HCT116 (cell line): ENCODE data around the gene COMMD6. TPM values are rescaled to one million over a fixed set of nuclear protein-coding genes. Genes with fewer than 3 reads are reported as not detected.
A peak's percentile ranks its signal among the peaks of the same experiment; 100 is the strongest.

Source experiments
- ATAC-seq: fragments of 200-7000 bp; cut with Tn5 transposase; 2 replicates; pipeline ENCODE4 v1.9.1; 2020; ENCODE audit warnings: mild to moderate bottlenecking, moderate library complexity
- Bru-seq: library from RNA; stranded (reverse); fragments of 400-500 nt; gene quantifications from one replicate; lab custom pipeline; 2021; lab: Mats Ljungman, UMichigan
- BruChase-seq, 2 experiments: library from RNA; stranded (reverse); fragments of 400-500 nt; gene quantifications; one replicate each; lab custom pipeline; 2021; lab: Mats Ljungman, UMichigan
- BruUV-seq: library from RNA; stranded (reverse); fragments of 400-500 nt; replicated peaks from 2 replicates; lab custom pipeline; 2021; lab: Mats Ljungman, UMichigan
- CTCF ChIA-PET: fragments of 300-600 bp; sonication (Branson Sonifier 250); formaldehyde crosslinking; loops from one replicate; lab custom pipeline; 2021; ENCODE audit warnings: antibody characterized with exemption; lab: Charles Lee
- POLR2A ChIA-PET: fragments of 300-600, 350-600 bp; sonication (Branson Sonifier 250); formaldehyde crosslinking; loops from one replicate; lab custom pipeline; 2021; ENCODE audit warnings: antibody characterized with exemption; lab: Charles Lee
- RAD21 ChIA-PET, 2 experiments: fragments of 300-600 bp; sonication (Branson Sonifier 250); formaldehyde crosslinking; loops; one replicate each; lab custom pipeline; 2023; ENCODE audit warnings: low total read pairs in 2 of 2; ENCODE audit not compliant: uncharacterized antibody in 2 of 2, unreplicated experiment in 2 of 2, low non-redundant PET in 1 of 2; lab: Charles Lee
- DNase-seq: peaks from one replicate; pipeline ENCODE4 v3.0.0-alpha.2; 2010; ENCODE audit warnings: low read depth, low spot score
- H2AFZ ChIP-seq: fragments of 200-600 bp; shearing (Covaris generic), sonication (generic); 2 replicates; pipeline ENCODE4 v1.6.1; 2017; ENCODE audit warnings: low read depth, mixed run types, mixed read lengths, antibody characterized with exemption, low read length; ENCODE audit not compliant: poor library complexity, severe bottlenecking
- H3K27ac ChIP-seq: 2 replicates; pipeline ENCODE4 v1.5.1; 2012; ENCODE audit warnings: low read depth, low read length
- H3K27me3 ChIP-seq: fragments of 200-600 bp; sonication (generic); 2 replicates; pipeline ENCODE4 v1.6.1; 2016; ENCODE audit warnings: mixed run types, low read length, mixed read lengths; ENCODE audit not compliant: insufficient read depth
- H3K36me3 ChIP-seq, 2 experiments: fragments of 200-500 bp in 1 of 2; fragments of 200-600 bp in 1 of 2; sonication (Bioruptor generic) in 1 of 2; sonication (generic) in 1 of 2; 2 replicates each; pipeline versions ENCODE4 v1.5.1 to v1.6.1; 2014 to 2016; ENCODE audit warnings: low read length in 2 of 2, inconsistent platforms in 1 of 2, mixed read lengths in 1 of 2, mixed run types in 1 of 2; ENCODE audit not compliant: insufficient read depth in 2 of 2, control insufficient read depth in 1 of 2
- H3K4me1 ChIP-seq, 2 experiments: fragments of 200-600 bp in 1 of 2; sonication (generic) in 1 of 2; 2 replicates each; pipeline versions ENCODE4 v1.5.1 to v1.6.1; 2012 to 2017; ENCODE audit warnings: low read length in 2 of 2, inconsistent platforms in 1 of 2, mild to moderate bottlenecking in 1 of 2, mixed read lengths in 1 of 2, mixed run types in 1 of 2, moderate library complexity in 1 of 2; ENCODE audit not compliant: insufficient read depth in 2 of 2, control insufficient read depth in 1 of 2
- H3K4me2 ChIP-seq: fragments of 200-600 bp; sonication (generic); 2 replicates; pipeline ENCODE4 v1.6.1; 2017; ENCODE audit warnings: mixed run types, low read length, mixed read lengths
- H3K4me3 ChIP-seq, 2 experiments: fragments of 200-600 bp in 1 of 2; sonication (generic) in 1 of 2; replicated peaks in 1 of 2; 2 replicates each; pipeline ENCODE4 v1.5.1; 2011 to 2016; ENCODE audit warnings: low read length in 2 of 2, control low read depth in 1 of 2, low read depth in 1 of 2, mild to moderate bottlenecking in 1 of 2, mixed read lengths in 1 of 2, mixed run types in 1 of 2
- H3K79me2 ChIP-seq: fragments of 200-600 bp; sonication (generic); 2 replicates; pipeline ENCODE4 v1.6.1; 2017; ENCODE audit warnings: mild to moderate bottlenecking, mixed run types, low read length, moderate library complexity, mixed read lengths; ENCODE audit not compliant: insufficient read depth
- H3K9ac ChIP-seq: fragments of 200-600 bp; sonication (generic); 2 replicates; pipeline ENCODE4 v1.6.1; 2016; ENCODE audit warnings: low read length, mixed read lengths
- H3K9me2 ChIP-seq: fragments of 200-600 bp; sonication (generic), shearing (Covaris generic); 2 replicates; pipeline ENCODE4 v1.6.1; 2017; ENCODE audit warnings: mixed run types, mild to moderate bottlenecking, moderate library complexity; ENCODE audit not compliant: insufficient read depth
- H3K9me3 ChIP-seq, 2 experiments: fragments of 200-500 bp in 1 of 2; fragments of 200-600 bp in 1 of 2; sonication (Bioruptor generic) in 1 of 2; sonication (generic) in 1 of 2; 2 replicates each; pipeline ENCODE4 v1.6.1; 2014 to 2017; ENCODE audit warnings: low read length in 2 of 2, mixed read lengths in 2 of 2, inconsistent platforms in 1 of 2, low read depth in 1 of 2, mild to moderate bottlenecking in 1 of 2, mixed run types in 1 of 2, moderate library complexity in 1 of 2; ENCODE audit not compliant: control insufficient read depth in 1 of 2, insufficient read depth in 1 of 2
- H4K20me1 ChIP-seq: fragments of 200-600 bp; sonication (generic), shearing (Covaris generic); 2 replicates; pipeline ENCODE4 v1.6.1; 2017; ENCODE audit warnings: mixed run types, mild to moderate bottlenecking, moderate library complexity; ENCODE audit not compliant: insufficient read depth
- CBX3 ChIP-seq: IDR thresholded peaks from 2 replicates; pipeline ENCODE4 v1.6.1; 2012; ENCODE audit warnings: low read depth
- CEBPB ChIP-seq: IDR thresholded peaks from 2 replicates; pipeline ENCODE4 v1.6.1; 2012; ENCODE audit warnings: low read depth
- CTCF ChIP-seq, 3 experiments: fragments of 200-600 bp in 1 of 3; sonication (generic) in 1 of 3; IDR thresholded peaks in 2 of 3; conservative IDR thresholded peaks in 1 of 3; 2 replicates each; pipeline ENCODE4 v1.5.1; 2012 to 2017; ENCODE audit warnings: low read depth in 2 of 3, low read length in 2 of 3, antibody characterized with exemption in 1 of 3, borderline replicate concordance in 1 of 3, control low read depth in 1 of 3, mild to moderate bottlenecking in 1 of 3, mixed read lengths in 1 of 3, mixed run types in 1 of 3, moderate library complexity in 1 of 3; ENCODE audit not compliant: insufficient read depth in 1 of 3
- EGR1 ChIP-seq: IDR thresholded peaks from 2 replicates; pipeline ENCODE4 v1.6.1; 2012; ENCODE audit warnings: low read depth
- ELF1 ChIP-seq: IDR thresholded peaks from 2 replicates; pipeline ENCODE4 v1.6.1; 2012; ENCODE audit warnings: low read depth, borderline replicate concordance
- EZH2phosphoT487 ChIP-seq: fragments of 200-600 bp; IDR thresholded peaks from 2 replicates; pipeline ENCODE4 v1.6.1; 2018; ENCODE audit warnings: antibody characterized with exemption, borderline replicate concordance
- JUND ChIP-seq: IDR thresholded peaks from 2 replicates; pipeline ENCODE4 v1.6.1; 2012
- MAX ChIP-seq: IDR thresholded peaks from 2 replicates; pipeline ENCODE4 v1.6.1; 2012
- POLR2A ChIP-seq: IDR thresholded peaks from 2 replicates; pipeline ENCODE4 v1.7.0; 2011; ENCODE audit warnings: borderline replicate concordance; ENCODE audit not compliant: insufficient read depth, insufficient read length; ENCODE audit errors: extremely low read depth
- POLR2AphosphoS5 ChIP-seq: IDR thresholded peaks from 2 replicates; pipeline ENCODE4 v1.6.1; 2011; ENCODE audit warnings: mild to moderate bottlenecking, low read depth, low read length, moderate library complexity
- RAD21 ChIP-seq: IDR thresholded peaks from 2 replicates; pipeline ENCODE4 v1.6.1; 2012; ENCODE audit warnings: low read depth, mild to moderate bottlenecking
- SIN3A ChIP-seq: IDR thresholded peaks from 2 replicates; pipeline ENCODE4 v1.6.1; 2012; ENCODE audit warnings: low read depth
- SP1 ChIP-seq: IDR thresholded peaks from 2 replicates; pipeline ENCODE4 v1.6.1; 2012; ENCODE audit warnings: low read depth
- SRF ChIP-seq: IDR thresholded peaks from 2 replicates; pipeline ENCODE4 v1.6.1; 2012; ENCODE audit warnings: low read depth
- TCF7L2 ChIP-seq: IDR thresholded peaks from 2 replicates; pipeline ENCODE4 v1.7.0; 2011; ENCODE audit warnings: borderline replicate concordance, inconsistent platforms; ENCODE audit not compliant: insufficient read depth, insufficient read length; ENCODE audit errors: extremely low read depth
- ZBTB33 ChIP-seq: IDR thresholded peaks from 2 replicates; pipeline ENCODE4 v1.6.1; 2011; ENCODE audit warnings: mild to moderate bottlenecking, low read length, moderate library complexity; ENCODE audit not compliant: insufficient replicate concordance; ENCODE audit errors: extremely low read depth
- ZFX ChIP-seq: fragments of 450-650 bp; IDR thresholded peaks from 2 replicates; pipeline ENCODE4 v1.6.1; 2017
- ZNF274 ChIP-seq: fragments of 200-500 bp; sonication (Bioruptor generic); IDR thresholded peaks from 2 replicates; pipeline ENCODE4 v1.6.1; 2014; ENCODE audit warnings: mild to moderate bottlenecking, low read depth, low read length, inconsistent platforms
- intact Hi-C: fragments of 100-400 bp; cut with micrococcal nuclease; formaldehyde crosslinking; loops from 2 replicates; pipeline ENCODE4 v1.10.0; 2022
- long read RNA-seq: library from polyadenylated mRNA; unstranded; transcript quantifications from one replicate; pipeline ENCODE4 v2.0.0, GENCODE V29; 2021; ENCODE audit not compliant: unreplicated experiment
- polyA plus RNA-seq: library from polyadenylated mRNA; unstranded; fragments of >200 nt; gene quantifications from 2 replicates; pipeline ENCODE4 v1.2.1, GENCODE V29; 2012; ENCODE audit warnings: missing spikeins
- total RNA-seq: library from RNA; stranded (reverse); gene quantifications from one replicate; pipeline ENCODE4 v1.2.1, GENCODE V29; 2021; ENCODE audit not compliant: unreplicated experiment

COMMD6 gene
- total RNA-seq (108 TPM), Bru-seq, nascent RNA (percentile 84 among the genes with signal in this experiment), BruChase-seq, experiment 1, labeled RNA remaining after a 6-hour chase (percentile 77 among the genes with signal in this experiment), BruChase-seq, experiment 2, labeled RNA remaining after a 2-hour chase (percentile 73 among the genes with signal in this experiment)
- polyA plus RNA-seq: 134 and 192 TPM in 2 replicates
- long read RNA-seq, transcript COMMD6-210 (2 exons, 595 nt): major isoform, 15 of 19 reads
- long read RNA-seq, partial matches to known transcripts: 0 of 19 reads
- long read RNA-seq, other reads (novel, unspliced or antisense): 4 of 19 reads

GRCh38 chr13:75537401-75538365 is at the start of gene COMMD6:
COMMD6 (minus strand) TSS chr13:75537841; CDS start chr13:75537805, 36 bp downstream.
- RAD21 ChIA-PET: no interaction called here
- H3K9me2 ChIP-seq: no peaks in the 10 kb centered on the region
- peak within 1 kb of the TSS; percentile 72 for H3K9ac ChIP-seq
- peak within 1 kb of the TSS; percentile 83 for H3K4me2 ChIP-seq
- H3K27me3 ChIP-seq: no peaks in the 10 kb centered on the region
- peaks cover 9 to 20% of the 10 kb centered on the region in 2 experiments for H3K4me1 ChIP-seq
- ATAC-seq (peak; percentile 94), DNase-seq (peak; percentile 91)
- peak within 1 kb of the TSS; percentile 68 to 97 for H3K4me3 ChIP-seq
- POLR2A ChIA-PET: interaction anchor here (4.0 kb wide), 1 partner anchor 12 kb away, joined by 15 read pairs; the partner anchor contains the start of gene UCHL3
- BruUV-seq: TSS peak; percentile 65
- H3K79me2 ChIP-seq: peaks cover 16% of the 10 kb centered on the region
- no peaks in the 10 kb centered on the region; the same call in 1 of the 2 replicates for H4K20me1 ChIP-seq
- TF ChIP-seq CBX3: peak; percentile 88
- TF ChIP-seq EGR1: peak; percentile 79
- peak; percentile 86 for TF ChIP-seq ELF1
- no peak for TF ChIP-seq RAD21
- peak; percentile 94 for TF ChIP-seq POLR2AphosphoS5
- peak; percentile 83 for TF ChIP-seq SRF
- TF ChIP-seq ZNF274: no peak
- TF ChIP-seq TCF7L2: peak; percentile 14
- no peak for TF ChIP-seq ZBTB33
- TF ChIP-seq POLR2A: peak; percentile 82
- TF ChIP-seq CTCF (IDR thresholded peaks at IDR 0.05 in 2 of 3, conservative IDR thresholded peaks at IDR 0.05 in 1 of 3; ENCODE audit: borderline replicate concordance in 1 of 3, insufficient read depth in 1 of 3, low read depth in 2 of 3, low read length in 2 of 3): peak in 1 of 3 experiments; percentile 27; a peak in 2 of 6 replicates
- peak; percentile 34; the same call in 1 of the 2 replicates for TF ChIP-seq ZFX
- peak; percentile 72 for TF ChIP-seq JUND
- peak; percentile 75 for TF ChIP-seq SP1
- no peak for TF ChIP-seq CEBPB
- TF ChIP-seq SIN3A: peak; percentile 88
- peak; percentile 90 for TF ChIP-seq MAX
- no peak for TF ChIP-seq EZH2phosphoT487
- peaks cover 8 to 11% of the 10 kb centered on the region in 2 experiments; a peak in 3 of 4 replicates for H3K36me3 ChIP-seq
- CTCF ChIA-PET: interaction anchor here (0.9 kb wide), 1 partner anchor 12 kb away, joined by 3 read pairs; the partner anchor contains the start of gene UCHL3
- intact Hi-C loops: no loop called here
- H3K27ac ChIP-seq: peak within 1 kb of the TSS; percentile 36
- peak within 1 kb of the TSS; percentile 89 for H2AFZ ChIP-seq
- no peaks in the 10 kb centered on the region for H3K9me3 ChIP-seq
